Adipose tissue (tissue), 3 donors: ENCODE results near the gene TMPRSS13. TPM values are rescaled to one million over a fixed set of nuclear protein-coding genes. Genes with fewer than 3 reads are reported as not detected.
"Not testable (repeated sequence)": the region's sequence is repeated elsewhere in the genome, so short reads cannot be mapped to it uniquely, and the experiment has no call there.

Source experiments
- H3K27ac ChIP-seq: one replicate; pipeline ENCODE4 v1.5.1; 2013; ENCODE audit warnings: low read depth, low read length
- WGBS, 3 donors: extraction: QIAGEN DNeasy Blood & Tissue Kit; methylation state at CpG; one replicate each; pipeline ENCODE4 v1.1.7; 2013; 5-methylcytosine and 5-hydroxymethylcytosine counted together
- polyA plus RNA-seq, 3 donors: library from polyadenylated mRNA; stranded (reverse); fragments of 200-250 nt; gene quantifications; one replicate each; pipeline ENCODE4 v1.2.3, GENCODE V29; 2013
- donor health status: healthy with polysubstance abuse.
- donor health status: Bipolar disorder and iron deficiency.
- donor health status: healthy.

Gene TMPRSS13
- polyA plus RNA-seq, 3 donors: 0.04 to 1.5 TPM; not detected in 1

GRCh38 chr11:117933475-117933874 is 4.3 kb upstream of the TMPRSS13 start:
- no peak overlapping the region for H3K27ac ChIP-seq
- 75 to 89% (median 79%) methylated on average over 4 of the region's 4 CpGs for WGBS, 3 donors

GRCh38 chr11:117932947-117933346 is 3.7 kb upstream of the TMPRSS13 start:
- no peak overlapping the region for H3K27ac ChIP-seq
- WGBS, 3 donors: 60 to 83% (median 76%) methylated on average over 3 of the region's 3 CpGs

GRCh38 chr11:117932426-117932825 is 3.2 kb upstream of the TMPRSS13 start:
- WGBS, 3 donors: 88 to 92% (median 90%) methylated on average over 6 of the region's 6 CpGs
- H3K27ac ChIP-seq: no peak overlapping the region

GRCh38 chr11:117931971-117932370 is 2.8 kb upstream of the TMPRSS13 start:
- H3K27ac ChIP-seq: no peak overlapping the region
- WGBS, 3 donors: 42 to 63% (median 55%) methylated on average over 2 of the region's 2 CpGs

- no peak overlapping the region for H3K27ac ChIP-seq
- WGBS, 3 donors: 79 to 95% (median 85%) methylated on average over 10 of the region's 10 CpGs
Observed at GRCh38 chr11:117931331-117931950, 2.2 kb upstream of the TMPRSS13 start.

- WGBS, 3 donors: 71 to 87% (median 75%) methylated on average over 9 of the region's 9 CpGs
Observed at GRCh38 chr11:117930668-117931330, 1.6 kb upstream of the TMPRSS13 start.

GRCh38 chr11:117929916-117930570 is 841 bp upstream of the TMPRSS13 start:
- 64 to 84% (median 72%) methylated on average over 7 of the region's 7 CpGs for WGBS, 3 donors
- no peak overlapping the region for H3K27ac ChIP-seq

More at GRCh38 chr11:117930668-117931330, 1.6 kb upstream of the TMPRSS13 start:
- no peak overlapping the region for H3K27ac ChIP-seq

- no peak overlapping the region for H3K27ac ChIP-seq
- WGBS, 3 donors: 60 to 62% (median 60%) methylated on average over 6 of the region's 6 CpGs
Observed at GRCh38 chr11:117928446-117929141, 608 bp downstream of the TMPRSS13 start.

- WGBS, 3 donors: 89 to 96% (median 95%) methylated on average over 3 of the region's 3 CpGs
Observed at GRCh38 chr11:117927926-117928325, 1.3 kb downstream of the TMPRSS13 start.

GRCh38 chr11:117926166-117926565 is 3.0 kb downstream of the TMPRSS13 start:
- not testable (repeated sequence) for H3K27ac ChIP-seq
- 80 to 95% (median 91%) methylated on average over 5 to 7 of the region's 7 CpGs for WGBS, 3 donors

More at GRCh38 chr11:117927926-117928325, 1.3 kb downstream of the TMPRSS13 start:
- H3K27ac ChIP-seq: no peak overlapping the region

GRCh38 chr11:117925198-117925925 is 3.8 kb downstream of the TMPRSS13 start:
- 74 to 84% (median 78%) methylated on average over 11 of the region's 11 CpGs for WGBS, 3 donors
- H3K27ac ChIP-seq: no peak overlapping the region

GRCh38 chr11:117924631-117925170 is 4.5 kb downstream of the TMPRSS13 start:
- 73 to 90% (median 83%) methylated on average over 11 of the region's 11 CpGs for WGBS, 3 donors
- no peak overlapping the region for H3K27ac ChIP-seq

GRCh38 chr11:117923773-117924172 is 5.4 kb downstream of the TMPRSS13 start:
- WGBS, 3 donors: 92 to 96% (median 94%) methylated on average over 6 of the region's 7 CpGs
- no peak overlapping the region for H3K27ac ChIP-seq

GRCh38 chr11:117923275-117923674 is 5.9 kb downstream of the TMPRSS13 start:
- 79 to 90% (median 90%) methylated on average over 4 of the region's 4 CpGs for WGBS, 3 donors
- H3K27ac ChIP-seq: no peak overlapping the region

- 94 to 98% (median 96%) methylated on average over 5 of the region's 5 CpGs for WGBS, 3 donors
- no peak overlapping the region for H3K27ac ChIP-seq
Observed at GRCh38 chr11:117921893-117922292, 7.3 kb downstream of the TMPRSS13 start.

GRCh38 chr11:117921456-117921855 is 7.7 kb downstream of the TMPRSS13 start:
- H3K27ac ChIP-seq: no peak overlapping the region
- WGBS, 3 donors: 95 to 100% (median 100%) methylated on average over 2 of the region's 2 CpGs

- 75 to 83% (median 79%) methylated on average over 4 of the region's 4 CpGs for WGBS, 3 donors
- H3K27ac ChIP-seq: no peak overlapping the region
Observed at GRCh38 chr11:117919781-117920221, 9.4 kb downstream of the TMPRSS13 start.

GRCh38 chr11:117919341-117919740 is 9.9 kb downstream of the TMPRSS13 start:
- WGBS, 3 donors: 20 to 37% (median 26%) methylated on average over 4 of the region's 4 CpGs

More at GRCh38 chr11:117919341-117919740, 9.9 kb downstream of the TMPRSS13 start:
- H3K27ac ChIP-seq: no peak overlapping the region
